Stomach (tissue), 4 donors: Measurements from ENCODE around the gene CLNS1A.

Source experiments
- EP300 ChIP-seq: sonication (generic); formaldehyde crosslinking; IDR thresholded peaks from one replicate; pipeline ENCODE4 v1.6.1; 2017; ENCODE audit warnings: antibody characterized with exemption
- POLR2AphosphoS5 ChIP-seq, 3 donors: sonication (generic); formaldehyde crosslinking; IDR thresholded peaks; one replicate each; pipeline ENCODE4 v1.6.1; 2016; ENCODE audit warnings: antibody characterized with exemption in 3 of 3
- TF ChIP-seq, protein P1 (sequence below), 7 experiments: fragments of 450-650 bp in 4 of 7; fragments of 200-600 bp in 3 of 7; sonication (generic) in 3 of 7; IDR thresholded peaks; one replicate each; pipeline ENCODE4 v1.5.1; 2016 to 2019; ENCODE audit warnings: antibody characterized with exemption in 7 of 7, control low read depth in 2 of 7, mild to moderate bottlenecking in 1 of 7

DNA sequence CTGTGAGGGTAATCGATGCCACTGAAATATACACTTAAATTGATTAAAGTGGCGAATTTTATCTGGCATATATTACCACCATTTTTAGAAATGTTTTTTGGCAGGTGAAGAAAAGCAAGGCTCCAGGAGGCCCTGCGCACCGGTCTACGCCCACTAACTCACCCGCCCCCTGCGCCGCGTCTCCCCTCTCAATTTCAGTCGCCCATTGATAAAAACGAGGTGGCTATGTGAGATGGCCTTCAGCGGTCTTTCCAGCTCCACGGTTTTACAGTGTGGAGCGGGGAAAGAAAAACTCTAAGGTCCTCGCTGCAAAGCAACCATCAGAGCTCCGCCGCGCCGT, 48.4 kb downstream of the CLNS1A start:
- TF ChIP-seq, protein P1, sequence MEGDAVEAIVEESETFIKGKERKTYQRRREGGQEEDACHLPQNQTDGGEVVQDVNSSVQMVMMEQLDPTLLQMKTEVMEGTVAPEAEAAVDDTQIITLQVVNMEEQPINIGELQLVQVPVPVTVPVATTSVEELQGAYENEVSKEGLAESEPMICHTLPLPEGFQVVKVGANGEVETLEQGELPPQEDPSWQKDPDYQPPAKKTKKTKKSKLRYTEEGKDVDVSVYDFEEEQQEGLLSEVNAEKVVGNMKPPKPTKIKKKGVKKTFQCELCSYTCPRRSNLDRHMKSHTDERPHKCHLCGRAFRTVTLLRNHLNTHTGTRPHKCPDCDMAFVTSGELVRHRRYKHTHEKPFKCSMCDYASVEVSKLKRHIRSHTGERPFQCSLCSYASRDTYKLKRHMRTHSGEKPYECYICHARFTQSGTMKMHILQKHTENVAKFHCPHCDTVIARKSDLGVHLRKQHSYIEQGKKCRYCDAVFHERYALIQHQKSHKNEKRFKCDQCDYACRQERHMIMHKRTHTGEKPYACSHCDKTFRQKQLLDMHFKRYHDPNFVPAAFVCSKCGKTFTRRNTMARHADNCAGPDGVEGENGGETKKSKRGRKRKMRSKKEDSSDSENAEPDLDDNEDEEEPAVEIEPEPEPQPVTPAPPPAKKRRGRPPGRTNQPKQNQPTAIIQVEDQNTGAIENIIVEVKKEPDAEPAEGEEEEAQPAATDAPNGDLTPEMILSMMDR (IDR thresholded peaks at IDR 0.05), result no peak
- no peak for TF ChIP-seq POLR2AphosphoS5 (IDR thresholded peaks at IDR 0.05)
- TF ChIP-seq EP300, result no peak
